DOHH2 (cell line): ENCODE results near the gene NSD2.
A peak's percentile ranks its signal among the peaks of the same experiment; 100 is the strongest.

Experiments
- H3F3A ChIP-seq: fragments of 200-600 bp; sonication (generic), shearing (Covaris generic); 2 replicates; pipeline ENCODE4 v1.6.0; 2016; ENCODE audit warnings: antibody characterized with exemption, mild to moderate bottlenecking; ENCODE audit not compliant: control insufficient read depth, insufficient read depth
- H3K27ac ChIP-seq: fragments of 200-600 bp; sonication (generic); 2 replicates; pipeline ENCODE4 v1.5.1; 2014; ENCODE audit warnings: low read depth, mild to moderate bottlenecking, low read length, moderate library complexity
- H3K27me3 ChIP-seq: fragments of 200-600 bp; sonication (generic); 2 replicates; pipeline ENCODE4 v1.6.1; 2014; ENCODE audit warnings: mild to moderate bottlenecking, low read length, mixed read lengths; ENCODE audit not compliant: control insufficient read depth
- H3K36me3 ChIP-seq: fragments of 200-600 bp; sonication (generic); 2 replicates; pipeline ENCODE4 v1.6.1; 2014; ENCODE audit warnings: mild to moderate bottlenecking, low read length, moderate library complexity, mixed read lengths; ENCODE audit not compliant: control insufficient read depth
- H3K4me1 ChIP-seq: fragments of 200-600 bp; sonication (generic); 2 replicates; pipeline ENCODE4 v1.6.1; 2014; ENCODE audit warnings: mild to moderate bottlenecking, low read length, mixed read lengths; ENCODE audit not compliant: control insufficient read depth
- H3K4me2 ChIP-seq: fragments of 200-600 bp; sonication (generic); 2 replicates; pipeline ENCODE4 v1.6.0; 2014; ENCODE audit warnings: mild to moderate bottlenecking, low read length, moderate library complexity
- H3K4me3 ChIP-seq: fragments of 200-600 bp; sonication (generic); 2 replicates; pipeline ENCODE4 v1.5.1; 2014; ENCODE audit warnings: mild to moderate bottlenecking, low read length, mixed read lengths
- H3K79me2 ChIP-seq: fragments of 200-600 bp; sonication (generic); 2 replicates; pipeline ENCODE4 v1.6.1; 2014; ENCODE audit warnings: mild to moderate bottlenecking, low read length, mixed read lengths; ENCODE audit not compliant: control insufficient read depth
- H3K9me2 ChIP-seq: fragments of 200-600 bp; sonication (generic); replicated peaks from 2 replicates; pipeline ENCODE4 v1.6.1; 2014; ENCODE audit warnings: mild to moderate bottlenecking, low read length, mixed read lengths; ENCODE audit not compliant: control insufficient read depth
- H3K9me3 ChIP-seq: fragments of 200-600 bp; sonication (generic); 2 replicates; pipeline ENCODE4 v1.6.1; 2014; ENCODE audit warnings: antibody characterized with exemption, low read length, mixed read lengths; ENCODE audit not compliant: control insufficient read depth, insufficient read depth
- H4K20me1 ChIP-seq: fragments of 200-600 bp; sonication (generic); 2 replicates; pipeline ENCODE4 v1.6.0; 2014; ENCODE audit warnings: low read depth, mild to moderate bottlenecking, antibody characterized with exemption, low read length, moderate library complexity; ENCODE audit not compliant: control insufficient read depth, insufficient read depth
- CTCF ChIP-seq: fragments of 200-600 bp; sonication (generic); IDR thresholded peaks from one replicate; pipeline ENCODE4 v1.5.1; 2014; ENCODE audit warnings: antibody characterized with exemption, mild to moderate bottlenecking, low read depth, low read length; ENCODE audit not compliant: poor library complexity, severe bottlenecking
- EZH2phosphoT487 ChIP-seq: fragments of 200-600 bp; sonication (generic); IDR thresholded peaks from 2 replicates; pipeline ENCODE4 v1.6.1; 2017; ENCODE audit warnings: borderline replicate concordance, mild to moderate bottlenecking, antibody characterized with exemption, low read length, moderate library complexity, mixed read lengths

Gene NSD2

GRCh38 chr4:2008671-2008920, 137.4 kb downstream of the NSD2 start:
- H3K4me2 ChIP-seq: peak overlapping the region; percentile 64
- H3F3A ChIP-seq: peaks cover 7% of the 10 kb centered on the region
- H3K4me3 ChIP-seq: peak overlapping the region; percentile 93
- peaks cover 23% of the 10 kb centered on the region for H3K4me1 ChIP-seq
- no peaks in the 10 kb centered on the region for H3K9me3 ChIP-seq
- H3K27ac ChIP-seq: peak overlapping the region; percentile 86
- peaks cover 52% of the 10 kb centered on the region for H3K79me2 ChIP-seq
- H3K27me3 ChIP-seq: peaks cover 8% of the 10 kb centered on the region
- H3K36me3 ChIP-seq: peaks cover 40% of the 10 kb centered on the region
- H3K9me2 ChIP-seq: no peaks in the 10 kb centered on the region
- peaks cover 9% of the 10 kb centered on the region; the same call in 1 of the 2 replicates for H4K20me1 ChIP-seq
- TF ChIP-seq EZH2phosphoT487 (no peak), CTCF (no peak)

GRCh38 chr4:2008921-2009650, 137.9 kb downstream of the NSD2 start, which contains the start of gene NELFA:
NELFA (minus strand) TSS chr4:2008974; CDS start chr4:2008959, 15 bp downstream.
- H3K9me3 ChIP-seq: no peaks in the 10 kb centered on the region
- TF ChIP-seq EZH2phosphoT487 (no peak), CTCF (peak; percentile 28)
- H4K20me1 ChIP-seq: peaks cover 9% of the 10 kb centered on the region; the same call in 1 of the 2 replicates
- H3K4me2 ChIP-seq: peak within 1 kb of the TSS; percentile 64
- peaks cover 35% of the 10 kb centered on the region for H3K36me3 ChIP-seq
- H3K4me1 ChIP-seq: peaks cover 23% of the 10 kb centered on the region
- peak within 1 kb of the TSS; percentile 86 for H3K27ac ChIP-seq
- peak within 1 kb of the TSS; percentile 93 for H3K4me3 ChIP-seq
- H3F3A ChIP-seq: peaks cover 7% of the 10 kb centered on the region
- H3K9me2 ChIP-seq: no peaks in the 10 kb centered on the region
- peaks cover 8% of the 10 kb centered on the region for H3K27me3 ChIP-seq
- peaks cover 47% of the 10 kb centered on the region for H3K79me2 ChIP-seq

GRCh38 chr4:2009651-2010233, 138.5 kb downstream of the NSD2 start:
- H3K4me2 ChIP-seq: peak overlapping the region; percentile 64
- H3K79me2 ChIP-seq: peaks cover 41% of the 10 kb centered on the region
- no peak for TF ChIP-seq EZH2phosphoT487
- no peak for TF ChIP-seq CTCF
- no peaks in the 10 kb centered on the region for H3K9me2 ChIP-seq
- peaks cover 8% of the 10 kb centered on the region for H3K27me3 ChIP-seq
- peaks cover 29% of the 10 kb centered on the region for H3K36me3 ChIP-seq
- peaks cover 7% of the 10 kb centered on the region for H3F3A ChIP-seq
- H3K27ac ChIP-seq: peak overlapping the region; percentile 86
- H4K20me1 ChIP-seq: peaks cover 9% of the 10 kb centered on the region; the same call in 1 of the 2 replicates
- H3K9me3 ChIP-seq: no peaks in the 10 kb centered on the region
- peak overlapping the region; percentile 93 for H3K4me3 ChIP-seq
- peaks cover 23% of the 10 kb centered on the region for H3K4me1 ChIP-seq
